Cardiac muscle cell (in vitro differentiated cells and primary cell): ENCODE results near the gene TOR4A. TPM values are rescaled to one million over a fixed set of nuclear protein-coding genes. Genes with fewer than 3 reads are reported as not detected.

Experiments used
- DNase-seq, 2 donors: peaks; one replicate each; pipeline versions ENCODE4 v3.0.0 to v3.0.0-alpha.2; 2010 to 2017; ENCODE audit warnings: low read depth in 1 of 2, low spot score in 1 of 2
- H3K27ac ChIP-seq: fragments of 200-600 bp; sonication (generic); 2 replicates; pipeline ENCODE4 v1.5.1; 2016
- H3K27me3 ChIP-seq: fragments of 200-600 bp; sonication (generic); 2 replicates; pipeline ENCODE4 v1.6.0; 2016; ENCODE audit warnings: control low read depth
- H3K36me3 ChIP-seq: fragments of 200-600 bp; sonication (generic); 2 replicates; pipeline ENCODE4 v1.5.1; 2016; ENCODE audit warnings: control low read depth
- H3K4me1 ChIP-seq: fragments of 200-600 bp; sonication (generic); 2 replicates; pipeline ENCODE4 v1.8.1; 2017; ENCODE audit warnings: low read depth, mild to moderate bottlenecking, mixed run types
- H3K4me3 ChIP-seq: fragments of 200-600 bp; sonication (generic); 2 replicates; pipeline ENCODE4 v1.5.1; 2016; ENCODE audit warnings: mild to moderate bottlenecking
- H3K9me3 ChIP-seq: fragments of 200-600 bp; sonication (generic); 2 replicates; pipeline ENCODE4 v1.5.1; 2017; ENCODE audit warnings: low read depth, mild to moderate bottlenecking, control low read depth
- CTCF ChIP-seq: IDR thresholded peaks from 2 replicates; pipeline ENCODE4 v1.5.1; 2012; ENCODE audit warnings: low read depth, mild to moderate bottlenecking, low read length
- polyA plus RNA-seq: library from polyadenylated mRNA; unstranded; fragments of >200 nt; fragmentation: Nextera tagmentation; extraction: Ambion mirVana; gene quantifications from 2 replicates; pipeline ENCODE4 v1.2.1, GENCODE V29; 2016
- total RNA-seq: library from RNA; depleted of rRNA; stranded (reverse); fragments of >200 nt; gene quantifications from 2 replicates; pipeline ENCODE4 v1.2.3, GENCODE V29; 2016

The TOR4A gene
- total and polyA plus RNA-seq, 2 experiments from 2014 or later: 18.5 to 51.4 TPM

DNA sequence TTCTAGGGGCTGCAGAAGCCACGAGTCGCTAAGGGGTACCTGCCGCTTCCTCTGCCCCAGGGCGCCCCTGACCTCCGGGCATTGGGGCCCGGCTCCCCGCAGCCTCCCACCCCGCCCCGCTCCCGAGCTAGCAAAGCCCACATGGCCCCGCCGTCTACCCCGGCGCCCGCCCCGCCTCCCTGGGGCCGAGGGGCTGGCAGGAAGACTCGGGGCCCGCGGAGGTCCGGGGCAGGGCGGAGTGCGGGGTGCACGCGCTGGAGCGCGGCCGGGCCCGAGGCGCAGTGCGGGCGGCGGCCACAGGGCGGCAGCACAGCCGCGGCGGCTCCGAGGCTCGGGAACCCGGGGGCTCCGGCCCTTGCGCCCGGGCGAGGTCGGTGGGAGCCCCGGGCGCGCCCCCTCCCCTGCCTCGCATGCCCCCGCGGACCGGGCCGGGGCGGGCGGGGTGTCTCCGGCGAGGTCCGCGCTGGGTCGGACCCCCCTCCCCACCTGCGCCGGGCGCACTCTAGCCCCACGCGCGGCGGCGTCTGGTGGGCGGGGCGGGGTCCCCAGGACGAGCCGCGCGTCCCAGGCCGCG lies 17.8 kb downstream of the TOR4A start:
- Histone ChIP-seq H3K9me3 (no peaks in the 10 kb centered on the region), H3K4me3 (peak overlapping the region; percentile 35), H3K36me3 (no peaks in the 10 kb centered on the region), H3K27ac (no peak overlapping the region), H3K27me3 (peaks cover 43% of the 10 kb centered on the region), H3K4me1 (peaks cover 13% of the 10 kb centered on the region)
- TF ChIP-seq CTCF: peak; percentile 32
- peak; percentile 35 to 64 for DNase-seq

DNA sequence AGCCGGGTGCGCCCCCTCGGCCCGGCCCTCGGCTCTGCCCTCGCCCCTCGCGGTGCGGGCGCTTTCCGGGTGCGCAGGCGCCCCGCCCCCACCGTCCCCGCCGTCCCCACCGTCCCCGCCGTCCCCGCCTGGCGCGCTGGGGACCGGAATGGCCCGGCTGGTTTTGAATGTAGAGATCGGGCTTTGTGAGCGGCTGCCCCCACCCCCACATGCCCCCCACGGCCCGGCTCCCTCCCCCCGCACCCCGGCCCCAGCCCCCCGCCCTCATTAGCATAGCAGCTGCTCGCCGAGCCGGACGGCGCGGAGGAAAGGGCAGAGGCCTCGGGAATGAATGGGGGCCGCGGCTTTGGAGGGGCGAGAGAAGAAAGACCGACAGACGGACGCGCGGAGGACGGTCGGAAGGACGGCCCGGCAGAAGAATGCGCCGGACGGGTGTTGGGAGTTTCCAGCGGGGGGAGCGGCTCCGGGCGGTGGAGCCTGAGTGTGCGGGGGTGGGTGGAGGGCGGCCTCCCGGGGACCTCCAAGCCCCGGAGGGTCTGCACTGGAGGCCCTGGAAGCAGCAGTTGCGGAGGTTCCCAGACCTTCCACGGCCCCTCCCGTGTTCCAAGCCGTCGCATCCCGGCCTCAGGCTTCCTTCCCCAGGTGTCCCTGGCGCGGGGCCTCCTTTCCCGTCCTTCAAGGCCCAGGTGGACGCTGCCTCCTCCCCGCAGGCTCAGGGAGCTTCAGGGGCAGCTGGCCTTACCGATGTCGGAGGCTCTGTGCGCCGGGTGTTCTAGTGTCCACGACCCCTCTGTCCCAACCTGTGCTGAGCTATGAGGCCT lies 18.5 kb downstream of the TOR4A start:
- DNase-seq: no peak
- H3K9me3 ChIP-seq: no peaks in the 10 kb centered on the region
- no peak for TF ChIP-seq CTCF
- no peak overlapping the region for H3K27ac ChIP-seq
- no peaks in the 10 kb centered on the region for H3K36me3 ChIP-seq
- peaks cover 43% of the 10 kb centered on the region for H3K27me3 ChIP-seq
- peak overlapping the region; percentile 35 for H3K4me3 ChIP-seq
- H3K4me1 ChIP-seq: peaks cover 14% of the 10 kb centered on the region

DNA sequence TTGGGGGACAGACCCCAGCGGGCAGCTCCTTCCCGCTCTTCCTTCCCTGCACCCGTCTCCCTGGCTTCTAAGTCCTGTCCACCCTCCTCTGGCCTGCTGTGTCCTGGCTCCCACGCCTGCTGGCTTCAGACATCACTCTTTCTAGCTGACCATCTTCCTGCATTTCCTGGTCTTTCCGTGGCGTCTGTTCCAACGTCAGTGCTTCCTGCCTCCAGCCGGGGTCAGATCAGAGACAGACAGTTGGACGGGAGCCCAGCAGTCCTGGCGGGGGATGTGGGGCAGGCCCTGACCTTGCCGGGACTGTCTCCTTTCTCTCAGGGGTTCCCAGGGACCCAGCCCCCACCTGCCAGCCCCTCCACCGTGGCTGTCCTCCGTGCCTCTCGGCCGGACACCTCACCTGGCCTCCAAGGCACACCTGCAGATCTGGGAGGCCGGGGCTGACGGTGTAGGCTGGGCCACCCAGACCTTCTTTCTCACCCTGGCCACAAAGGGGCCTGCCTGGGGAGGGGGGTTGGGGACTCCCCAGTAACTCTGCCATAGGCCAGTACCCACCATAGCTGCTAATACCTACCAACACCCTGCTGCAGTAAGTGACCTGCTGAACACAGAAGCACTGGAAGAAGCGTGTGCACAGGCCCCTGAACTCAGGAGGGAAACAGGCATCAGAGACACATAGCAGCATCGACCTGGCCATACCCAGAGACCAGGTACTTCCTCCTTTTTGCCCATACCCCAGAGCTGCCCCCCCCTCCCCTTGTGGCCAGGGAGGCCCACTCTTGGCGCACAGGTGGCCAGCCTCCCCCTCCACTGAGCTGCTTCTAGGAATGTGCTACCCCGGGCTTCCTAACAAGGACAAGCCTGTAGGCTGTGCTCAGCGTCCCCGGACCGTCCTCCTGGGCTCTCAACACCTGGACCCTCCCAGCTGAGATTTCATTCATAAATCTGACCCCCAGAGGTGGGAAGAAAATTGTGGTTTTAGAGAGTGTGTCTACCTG lies 19.4 kb downstream of the TOR4A start:
- H3K4me3 ChIP-seq: no peak overlapping the region
- no peak for TF ChIP-seq CTCF
- no peaks in the 10 kb centered on the region for H3K36me3 ChIP-seq
- H3K4me1 ChIP-seq: peaks cover 14% of the 10 kb centered on the region
- no peak overlapping the region for H3K27ac ChIP-seq
- H3K27me3 ChIP-seq: peaks cover 43% of the 10 kb centered on the region
- DNase-seq: peak in 1 of 2 donors; percentile 90
- no peaks in the 10 kb centered on the region for H3K9me3 ChIP-seq

GRCh38 chr9:137297966-137298365 lies 20.4 kb downstream of the TOR4A start:
- no peak overlapping the region for H3K4me3 ChIP-seq
- peaks cover 48% of the 10 kb centered on the region for H3K27me3 ChIP-seq
- H3K9me3 ChIP-seq: no peaks in the 10 kb centered on the region
- TF ChIP-seq CTCF: no peak
- H3K4me1 ChIP-seq: peaks cover 14% of the 10 kb centered on the region
- no peak overlapping the region for H3K27ac ChIP-seq
- H3K36me3 ChIP-seq: no peaks in the 10 kb centered on the region
- DNase-seq: no peak

DNA sequence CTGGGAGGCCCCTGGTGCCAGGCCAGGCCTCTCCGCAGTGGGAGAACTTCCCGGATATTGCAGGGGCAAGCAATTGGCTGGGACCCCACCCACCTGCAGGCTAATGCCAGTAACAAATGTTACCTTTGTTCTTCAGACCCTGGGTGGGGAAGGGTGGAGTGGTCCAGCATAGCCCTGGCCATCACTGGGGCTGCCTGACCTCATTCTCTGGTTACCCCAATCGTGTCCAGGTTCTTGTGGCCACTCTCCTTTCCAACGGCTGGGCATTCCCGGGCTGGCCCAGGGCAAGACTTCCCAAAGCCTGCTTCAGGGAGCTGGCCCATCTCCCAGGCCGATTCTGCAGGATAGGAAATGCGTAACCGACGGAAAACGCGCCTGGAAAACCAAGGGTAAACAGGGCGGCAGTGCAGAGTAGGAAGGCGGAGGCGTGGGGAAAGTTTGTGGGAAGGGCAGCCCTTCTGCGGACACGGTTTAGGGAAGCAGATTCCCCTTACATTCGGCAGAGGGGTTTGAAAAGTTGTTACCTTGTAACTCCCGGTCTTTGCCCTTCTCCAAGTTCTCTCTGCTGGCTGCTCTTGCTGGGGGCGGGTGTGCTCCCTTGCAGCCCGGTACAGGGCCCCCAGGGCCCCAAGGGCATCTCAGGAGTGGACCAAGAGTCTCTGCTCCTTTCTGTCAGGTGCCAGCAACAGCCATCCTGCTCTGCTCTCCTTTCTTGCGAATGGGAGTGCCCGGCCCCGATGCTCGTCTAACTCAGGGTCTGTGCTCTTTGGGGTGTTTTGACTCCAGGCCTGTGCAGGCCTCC lies 21.1 kb downstream of the TOR4A start:
- TF ChIP-seq CTCF: no peak
- no peak overlapping the region for H3K27ac ChIP-seq
- H3K27me3 ChIP-seq: peaks cover 52% of the 10 kb centered on the region
- H3K9me3 ChIP-seq: no peaks in the 10 kb centered on the region
- H3K4me3 ChIP-seq: no peak overlapping the region
- H3K36me3 ChIP-seq: no peaks in the 10 kb centered on the region
- H3K4me1 ChIP-seq: peaks cover 14% of the 10 kb centered on the region
- DNase-seq: peak in 1 of 2 donors; percentile 61
